Kidney epithelial cell (primary cell): ENCODE results near the gene LSP1. TPM values are rescaled to one million over a fixed set of nuclear protein-coding genes. Genes with fewer than 3 reads are reported as not detected.
A peak's percentile ranks its signal among the peaks of the same experiment; 100 is the strongest.
"Not testable (repeated sequence)": the region's sequence is repeated elsewhere in the genome, so short reads cannot be mapped to it uniquely, and the experiment has no call there.

ENCODE experiments used
- DNase-seq: peaks from one replicate; pipeline ENCODE4 v3.0.0-alpha.2; 2010; ENCODE audit warnings: low read depth
- H3K27me3 ChIP-seq: 2 replicates; pipeline ENCODE4 v1.6.0; 2011; ENCODE audit warnings: low read length; ENCODE audit not compliant: control insufficient read depth, insufficient read depth
- H3K36me3 ChIP-seq: 2 replicates; pipeline ENCODE4 v1.5.1; 2011; ENCODE audit warnings: low read length; ENCODE audit not compliant: control insufficient read depth, insufficient read depth
- H3K4me3 ChIP-seq: 2 replicates; pipeline ENCODE4 v1.5.1; 2011; ENCODE audit warnings: low read depth, mild to moderate bottlenecking, control low read depth, low read length
- total RNA-seq: library from RNA; depleted of rRNA; stranded (reverse); fragments of >200 nt; gene quantifications from 2 replicates; pipeline ENCODE4 v1.2.3, GENCODE V29; 2015
- TF ChIP-seq, protein P1 (sequence below): IDR thresholded peaks from 2 replicates; pipeline ENCODE4 v1.5.1; 2011; ENCODE audit warnings: mild to moderate bottlenecking, moderate library complexity, low read length, control low read depth, inconsistent platforms; ENCODE audit not compliant: insufficient read depth, poor library complexity, severe bottlenecking

LSP1 gene
- total RNA-seq, 1 donor from 2014 or later, result not detected

GRCh38 chr11:1872267-1872985 is 19.5 kb downstream of the LSP1 start:
- H3K4me3 ChIP-seq, result no peak overlapping the region
- no peaks in the 10 kb centered on the region for H3K36me3 ChIP-seq
- peaks cover 36% of the 10 kb centered on the region for H3K27me3 ChIP-seq
- no peak for DNase-seq
- TF ChIP-seq, protein P1, sequence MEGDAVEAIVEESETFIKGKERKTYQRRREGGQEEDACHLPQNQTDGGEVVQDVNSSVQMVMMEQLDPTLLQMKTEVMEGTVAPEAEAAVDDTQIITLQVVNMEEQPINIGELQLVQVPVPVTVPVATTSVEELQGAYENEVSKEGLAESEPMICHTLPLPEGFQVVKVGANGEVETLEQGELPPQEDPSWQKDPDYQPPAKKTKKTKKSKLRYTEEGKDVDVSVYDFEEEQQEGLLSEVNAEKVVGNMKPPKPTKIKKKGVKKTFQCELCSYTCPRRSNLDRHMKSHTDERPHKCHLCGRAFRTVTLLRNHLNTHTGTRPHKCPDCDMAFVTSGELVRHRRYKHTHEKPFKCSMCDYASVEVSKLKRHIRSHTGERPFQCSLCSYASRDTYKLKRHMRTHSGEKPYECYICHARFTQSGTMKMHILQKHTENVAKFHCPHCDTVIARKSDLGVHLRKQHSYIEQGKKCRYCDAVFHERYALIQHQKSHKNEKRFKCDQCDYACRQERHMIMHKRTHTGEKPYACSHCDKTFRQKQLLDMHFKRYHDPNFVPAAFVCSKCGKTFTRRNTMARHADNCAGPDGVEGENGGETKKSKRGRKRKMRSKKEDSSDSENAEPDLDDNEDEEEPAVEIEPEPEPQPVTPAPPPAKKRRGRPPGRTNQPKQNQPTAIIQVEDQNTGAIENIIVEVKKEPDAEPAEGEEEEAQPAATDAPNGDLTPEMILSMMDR, result no peak

GRCh38 chr11:1873048-1873812 is 20.3 kb downstream of the LSP1 start:
- Histone ChIP-seq H3K27me3 (peaks cover 34% of the 10 kb centered on the region), H3K4me3 (no peak overlapping the region), H3K36me3 (no peaks in the 10 kb centered on the region)
- DNase-seq, result peak; percentile 23
- TF ChIP-seq, protein P1, result no peak

DNA sequence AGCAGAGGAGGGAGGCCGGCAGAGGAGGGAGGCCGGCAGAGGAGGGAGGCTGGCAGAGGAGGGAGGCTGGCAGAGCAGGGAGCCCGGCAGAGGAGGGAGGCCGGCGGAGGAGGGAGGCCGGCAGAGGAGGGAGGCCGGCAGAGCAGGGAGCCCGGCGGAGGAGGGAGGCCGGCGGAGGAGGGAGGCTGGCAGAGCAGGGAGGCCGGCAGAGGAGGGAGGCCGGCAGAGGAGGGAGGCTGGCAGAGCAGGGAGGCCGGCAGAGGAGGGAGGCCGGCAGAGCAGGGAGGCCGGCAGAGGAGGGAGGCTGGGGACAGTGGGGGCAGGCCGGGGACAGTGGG is 20.9 kb downstream of the LSP1 start:
- not testable (repeated sequence) for H3K36me3 ChIP-seq, H3K4me3 ChIP-seq, DNase-seq
- peaks cover 29% of the 10 kb centered on the region for H3K27me3 ChIP-seq

DNA sequence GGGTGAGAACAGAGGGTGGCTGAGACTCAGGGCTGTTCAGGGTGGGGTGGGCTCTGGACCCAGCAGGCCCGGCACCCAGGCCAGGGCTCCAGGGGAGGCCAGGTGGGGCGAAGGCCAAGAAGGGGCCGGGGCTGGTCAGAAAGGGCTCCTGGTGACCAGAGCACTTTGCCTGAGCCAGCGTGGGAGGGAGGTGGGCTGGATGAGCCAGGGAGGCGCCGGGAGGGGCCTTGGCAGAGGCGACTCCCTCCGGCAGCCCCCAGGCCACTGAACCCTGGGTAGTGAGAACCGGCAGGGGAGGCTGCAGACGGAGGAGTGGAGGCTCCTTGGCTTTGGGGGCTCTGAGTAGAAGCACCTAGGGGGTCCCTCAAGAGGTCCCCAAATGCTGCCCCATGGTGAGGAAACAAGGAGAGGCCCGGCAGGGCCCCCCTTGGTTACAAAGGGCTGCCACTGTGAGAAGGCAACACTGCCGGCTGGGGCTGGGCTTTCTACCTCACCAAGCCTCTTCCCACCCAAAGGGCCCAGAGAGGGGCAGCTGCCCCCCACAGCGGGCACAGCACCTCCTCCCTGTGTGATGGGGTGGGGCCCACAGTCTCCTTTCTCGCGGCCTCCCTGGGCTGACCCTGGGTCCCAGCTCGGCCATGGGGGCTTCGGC is 21.7 kb downstream of the LSP1 start:
- peaks cover 21% of the 10 kb centered on the region for H3K27me3 ChIP-seq
- H3K36me3 ChIP-seq, DNase-seq, H3K4me3 ChIP-seq: not testable (repeated sequence)

- DNase-seq, result no peak
- TF ChIP-seq, protein P1, result no peak
- Histone ChIP-seq H3K36me3 (no peaks in the 10 kb centered on the region), H3K4me3 (no peak overlapping the region), H3K27me3 (peaks cover 14% of the 10 kb centered on the region)
These were observed 22.4 kb downstream of the LSP1 start for GRCh38 chr11:1875093-1875850.

DNA sequence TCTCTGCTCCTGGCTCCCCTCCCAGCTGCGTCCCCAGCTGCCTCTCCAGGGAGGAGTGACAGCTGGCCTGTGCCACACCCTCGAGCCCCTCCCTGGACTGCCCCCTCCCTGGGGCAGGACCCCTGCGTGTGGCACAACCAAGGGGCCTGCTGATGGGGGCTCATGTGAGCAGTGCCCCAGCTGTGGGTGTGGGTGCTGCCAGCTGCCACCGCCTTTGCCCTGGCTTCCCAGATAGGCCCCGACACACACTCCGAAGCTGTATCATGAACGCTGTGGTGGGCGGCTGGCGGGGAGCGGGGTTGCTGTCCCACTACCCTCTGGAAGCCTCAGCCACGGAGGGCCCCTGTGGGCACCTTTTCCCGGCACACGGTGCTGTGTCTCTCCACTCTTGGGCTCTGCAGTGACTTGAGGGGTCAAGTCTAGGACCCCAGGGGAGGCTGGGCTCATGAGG is 23.0 kb downstream of the LSP1 start:
- H3K27me3 ChIP-seq, H3K36me3 ChIP-seq, DNase-seq, H3K4me3 ChIP-seq: not testable (repeated sequence)
